D341Med (cell line): ENCODE measurements around the gene CCDC86.

Experiments used
- DNase-seq: peaks from one replicate; pipeline ENCODE4 v3.0.0; 2012; ENCODE audit warnings: low spot score

CCDC86 gene

GRCh38 chr11:60868682-60869450 is 27.0 kb downstream of the CCDC86 start:
- no peak for DNase-seq

GRCh38 chr11:60869451-60869825 is 27.5 kb downstream of the CCDC86 start:
- DNase-seq, result no peak

GRCh38 chr11:60870276-60870675 is 28.4 kb downstream of the CCDC86 start:
- no peak for DNase-seq

GRCh38 chr11:60870733-60871377 is 28.9 kb downstream of the CCDC86 start:
- no peak for DNase-seq

- DNase-seq, result no peak
These were observed 29.6 kb downstream of the CCDC86 start for GRCh38 chr11:60871378-60872061.

GRCh38 chr11:60872124-60872960 is 30.4 kb downstream of the CCDC86 start:
- DNase-seq, result no peak

GRCh38 chr11:60872961-60873524 is 31.1 kb downstream of the CCDC86 start:
- DNase-seq, result no peak

GRCh38 chr11:60873533-60873932 is 31.6 kb downstream of the CCDC86 start:
- DNase-seq, result no peak

GRCh38 chr11:60874421-60875365 is 32.8 kb downstream of the CCDC86 start:
- DNase-seq, result no peak

GRCh38 chr11:60875366-60876167 is 33.7 kb downstream of the CCDC86 start:
- no peak for DNase-seq

- no peak for DNase-seq
These were observed 34.2 kb downstream of the CCDC86 start for GRCh38 chr11:60876168-60876485.

GRCh38 chr11:60878245-60879101 is 36.6 kb downstream of the CCDC86 start:
- no peak for DNase-seq

- no peak for DNase-seq
These were observed 37.2 kb downstream of the CCDC86 start for GRCh38 chr11:60879104-60879503.

GRCh38 chr11:60879971-60880588 is 38.2 kb downstream of the CCDC86 start:
- no peak for DNase-seq

- no peak for DNase-seq
These were observed 38.9 kb downstream of the CCDC86 start for GRCh38 chr11:60880643-60881282.

GRCh38 chr11:60887556-60887955 is 45.6 kb downstream of the CCDC86 start:
- peak; percentile 68 for DNase-seq

- DNase-seq, result no peak
These were observed 48.0 kb downstream of the CCDC86 start for GRCh38 chr11:60889869-60890311.

- DNase-seq, result no peak
These were observed 48.8 kb downstream of the CCDC86 start for GRCh38 chr11:60890696-60891095.
